ENCODE measurements around the gene KRTAP3-3. TPM values are rescaled to one million over a fixed set of nuclear protein-coding genes. Genes with fewer than 3 reads are reported as not detected.
A peak's percentile ranks its signal among the peaks of the same experiment; 100 is the strongest.
"Not testable (repeated sequence)": the region's sequence is repeated elsewhere in the genome, so short reads cannot be mapped to it uniquely, and the experiment has no call there.

Gene KRTAP3-3
- not detected for total RNA-seq

DNA sequence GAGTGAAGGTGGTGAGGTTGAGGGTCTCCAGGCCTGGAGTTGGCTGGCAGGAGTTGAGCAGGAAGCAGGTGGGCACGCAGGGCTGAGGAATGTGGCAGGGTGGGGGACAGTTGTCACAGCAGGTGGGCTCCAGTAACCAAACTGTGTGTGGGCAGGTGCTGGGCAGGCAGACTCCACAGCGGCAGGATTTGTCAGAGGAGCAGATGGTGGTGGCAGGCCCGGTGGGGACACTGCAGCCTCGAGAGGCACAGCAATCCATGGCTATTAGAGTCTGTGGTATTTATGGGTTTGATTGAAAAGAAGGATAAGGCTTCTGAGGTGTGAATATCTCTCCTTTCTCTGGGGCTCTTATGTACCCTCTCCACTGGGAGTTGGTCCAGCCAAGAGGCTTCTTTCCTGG, at the start of gene KRTAP3-3:
Gene KRTAP3-3 (minus strand): TSS at position 326 of the 400 bp plus-strand sequence. CDS start 67 bp downstream, at position 259.
- H3K27ac Mint-ChIP-seq: no peak within 1 kb of the TSS

GRCh38 chr17:41042953-41043352, 49.0 kb upstream of the KRTAP3-3 start:
- DNase-seq (ENCODE audit: low spot score in 2 of 2) (no peak), ATAC-seq (no peak)
- Mint-ChIP-seq H3K27ac (no peak overlapping the region), H3K36me3 (no peaks in the 10 kb centered on the region), H3K9me3 (peaks cover 4 to 10% of the 10 kb centered on the region in 2 donors)

More for the DNA sequence above, at the start of gene KRTAP3-3:
- DNase-seq (ENCODE audit: low spot score in 2 of 2) (no peak), ATAC-seq (no peak)
- Mint-ChIP-seq H3K9me3 (no peaks in the 10 kb centered on the region), H3K36me3 (peaks cover 0 to 5% of the 10 kb centered on the region in 2 donors)

DNA sequence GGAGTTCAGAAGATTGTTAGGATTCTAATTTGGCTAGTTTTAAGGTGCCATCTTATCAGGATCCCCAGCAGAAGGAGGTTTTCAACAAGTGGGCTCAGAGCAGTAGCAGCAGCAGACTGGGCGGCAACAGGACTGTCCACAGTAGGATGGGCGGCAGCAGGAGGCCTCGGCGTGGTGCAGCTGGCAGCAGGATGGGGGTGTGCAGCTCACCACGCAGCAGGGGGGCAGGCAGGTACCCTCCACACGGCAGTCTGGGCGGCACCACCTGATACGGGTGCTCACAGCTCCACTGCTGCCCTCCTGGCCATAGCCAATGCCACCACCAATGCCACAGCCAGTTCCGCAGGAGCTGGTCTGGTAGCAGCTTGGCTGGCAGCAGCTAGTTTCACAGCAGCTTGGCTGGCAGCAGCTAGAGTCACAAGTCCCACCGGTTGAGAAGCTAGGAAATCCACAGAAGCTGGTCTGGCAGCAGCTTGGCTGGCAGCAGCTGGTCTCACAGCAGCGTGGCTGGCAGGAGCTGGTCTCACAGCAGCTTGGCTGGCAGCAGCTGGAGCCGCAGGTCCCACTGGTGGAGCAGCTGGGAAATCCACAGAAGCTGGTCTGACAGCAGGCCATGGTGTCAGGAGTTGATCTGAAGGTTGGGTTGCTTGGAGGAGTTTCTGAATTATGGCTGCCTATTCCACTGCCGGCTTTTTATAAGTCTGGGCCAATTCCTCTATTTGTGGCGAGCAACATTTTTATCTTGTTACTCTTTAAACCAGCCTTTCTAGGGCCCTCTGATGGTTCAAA, 47.0 kb upstream of the KRTAP3-3 start, which contains the start of gene KRTAP1-1:
Gene KRTAP1-1 (minus strand): TSS at position 668 of the 789 bp plus-strand sequence. CDS start 53 bp downstream, at position 615.
- not testable (repeated sequence) for H3K27ac Mint-ChIP-seq; ATAC-seq; H3K36me3 Mint-ChIP-seq; DNase-seq (ENCODE audit: low spot score in 2 of 2)
- H3K9me3 Mint-ChIP-seq: peaks cover 4 to 10% of the 10 kb centered on the region in 2 donors

GRCh38 chr17:41037853-41038350, 43.9 kb upstream of the KRTAP3-3 start:
- Mint-ChIP-seq H3K36me3 (no peaks in the 10 kb centered on the region), H3K27ac (no peak overlapping the region), H3K9me3 (no peaks in the 10 kb centered on the region)
- ATAC-seq (no peak), DNase-seq (ENCODE audit: low spot score in 2 of 2) (no peak)

DNA sequence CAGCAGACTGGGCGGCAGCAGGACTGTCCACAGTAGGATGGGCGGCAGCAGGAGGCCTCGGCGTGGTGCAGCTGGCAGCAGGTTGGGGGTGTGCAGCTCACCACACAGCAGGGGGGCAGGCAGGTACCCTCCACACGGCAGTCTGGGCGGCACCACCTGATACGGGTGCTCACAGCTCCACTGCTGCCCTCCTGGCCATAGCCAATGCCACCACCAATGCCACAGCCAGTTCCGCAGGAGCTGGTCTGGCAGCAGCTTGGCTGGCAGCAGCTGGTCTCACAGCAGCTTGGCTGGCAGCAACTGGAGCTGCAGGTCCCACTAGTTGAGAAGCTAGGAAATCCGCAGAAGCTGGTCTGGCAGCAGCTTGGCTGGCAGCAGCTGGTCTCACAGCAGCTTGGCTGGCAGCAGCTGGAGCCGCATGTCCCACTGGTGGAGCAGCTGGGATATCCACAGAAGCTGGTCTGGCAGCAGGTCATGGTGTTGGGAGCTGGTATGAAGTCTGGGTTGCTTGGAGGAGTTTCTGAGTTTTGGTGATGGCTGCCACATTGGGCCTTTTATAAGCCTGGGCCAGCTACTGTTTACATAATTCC, 40.5 kb upstream of the KRTAP3-3 start, which contains the start of gene KRTAP1-3:
Gene KRTAP1-3 (minus strand): TSS at position 529 of the 590 bp plus-strand sequence. CDS start 53 bp downstream, at position 476.
- not testable (repeated sequence) for H3K36me3 Mint-ChIP-seq; DNase-seq (ENCODE audit: low spot score in 2 of 2); ATAC-seq

GRCh38 chr17:41029633-41030245, 35.8 kb upstream of the KRTAP3-3 start, which contains the start of gene KRTAP1-4:
Gene KRTAP1-4 (minus strand): TSS chr17:41030195. CDS start chr17:41030078, 117 bp downstream.
- Mint-ChIP-seq H3K36me3 (no peaks in the 10 kb centered on the region), H3K9me3 (no peaks in the 10 kb centered on the region), H3K27ac (no peak within 1 kb of the TSS)
- DNase-seq (ENCODE audit: low spot score in 2 of 2) (no peak), ATAC-seq (no peak)

More for the DNA sequence above, 40.5 kb upstream of the KRTAP3-3 start, which contains the start of gene KRTAP1-3:
- H3K9me3 Mint-ChIP-seq: not testable (repeated sequence)
- H3K27ac Mint-ChIP-seq: peak within 1 kb of the TSS in 1 of 2 donors; percentile 14

- no peaks in the 10 kb centered on the region for H3K36me3 Mint-ChIP-seq
- no peaks in the 10 kb centered on the region for H3K9me3 Mint-ChIP-seq
- DNase-seq (ENCODE audit: low spot score in 2 of 2): no peak
- no peak for ATAC-seq
- H3K27ac Mint-ChIP-seq: no peak within 1 kb of the TSS
Measured at GRCh38 chr17:41026715-41027471, 32.9 kb upstream of the KRTAP3-3 start, which contains the start of gene KRTAP1-5. Gene KRTAP1-5 (minus strand): TSS chr17:41027208. CDS start chr17:41027155, 53 bp downstream.

- ATAC-seq (no peak), DNase-seq (ENCODE audit: low spot score in 2 of 2) (no peak)
- Mint-ChIP-seq H3K9me3 (no peaks in the 10 kb centered on the region), H3K27ac (no peak overlapping the region), H3K36me3 (no peaks in the 10 kb centered on the region)
Measured at GRCh38 chr17:41024697-41025096, 30.7 kb upstream of the KRTAP3-3 start.

GRCh38 chr17:41020336-41020735, 26.4 kb upstream of the KRTAP3-3 start:
- H3K36me3 Mint-ChIP-seq: no peaks in the 10 kb centered on the region
- H3K9me3 Mint-ChIP-seq: no peaks in the 10 kb centered on the region
- ATAC-seq (no peak), DNase-seq (ENCODE audit: low spot score in 2 of 2) (no peak)
- no peak overlapping the region for H3K27ac Mint-ChIP-seq

DNA sequence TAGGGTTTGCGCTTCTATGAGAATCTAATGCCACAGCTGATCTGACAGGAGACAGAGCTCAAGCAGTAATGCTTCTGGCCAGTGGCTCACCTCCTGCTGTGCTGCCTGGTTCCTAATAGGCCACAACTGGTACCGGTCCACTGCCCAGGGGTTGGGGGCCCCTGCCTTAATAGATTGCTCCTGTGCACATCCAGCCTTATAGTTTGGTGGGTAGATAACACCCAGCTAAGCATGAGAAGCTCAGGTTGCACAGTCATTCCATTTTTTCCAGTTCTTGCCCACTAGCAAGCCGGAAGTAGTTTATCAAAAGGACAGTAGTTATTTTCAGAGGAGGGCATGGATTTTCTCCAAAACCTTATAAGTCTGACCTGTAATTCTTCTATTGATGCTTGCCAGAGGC, 25.5 kb upstream of the KRTAP3-3 start:
- H3K36me3 Mint-ChIP-seq: no peaks in the 10 kb centered on the region

GRCh38 chr17:41018541-41018940, 24.6 kb upstream of the KRTAP3-3 start:
- no peak for DNase-seq (ENCODE audit: low spot score in 2 of 2)
- no peaks in the 10 kb centered on the region for H3K36me3 Mint-ChIP-seq
- ATAC-seq: no peak
- no peak overlapping the region for H3K27ac Mint-ChIP-seq
- no peaks in the 10 kb centered on the region for H3K9me3 Mint-ChIP-seq

More for the DNA sequence above, 25.5 kb upstream of the KRTAP3-3 start:
- Mint-ChIP-seq H3K9me3 (no peaks in the 10 kb centered on the region), H3K27ac (no peak overlapping the region)
- ATAC-seq (no peak), DNase-seq (ENCODE audit: low spot score in 2 of 2) (no peak)

- ATAC-seq (no peak), DNase-seq (ENCODE audit: low spot score in 2 of 2) (no peak)
- Mint-ChIP-seq H3K27ac (no peak overlapping the region), H3K9me3 (no peaks in the 10 kb centered on the region), H3K36me3 (no peaks in the 10 kb centered on the region)
Measured at GRCh38 chr17:41016578-41017215, 22.7 kb upstream of the KRTAP3-3 start.

DNA sequence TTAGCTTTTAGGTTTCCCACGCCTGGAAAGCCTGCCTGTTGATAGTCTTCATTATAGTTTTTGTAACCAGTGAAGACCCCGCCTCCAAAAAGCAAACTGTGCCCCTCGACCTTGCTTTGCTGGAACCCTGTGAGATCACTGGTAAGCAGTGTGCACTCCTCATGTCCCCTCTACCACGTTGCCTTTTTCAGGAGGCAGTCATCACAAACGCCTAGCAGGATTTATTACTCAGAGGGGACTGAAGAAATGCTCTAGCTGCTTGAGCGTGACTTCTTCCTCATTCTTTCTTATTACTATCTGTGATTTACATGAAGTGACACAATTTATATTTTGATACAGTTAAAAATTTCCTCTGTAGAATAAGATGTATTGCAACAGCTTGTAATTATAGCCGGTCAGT, 21.5 kb upstream of the KRTAP3-3 start:
- Mint-ChIP-seq H3K9me3 (no peaks in the 10 kb centered on the region), H3K36me3 (no peaks in the 10 kb centered on the region), H3K27ac (no peak overlapping the region)
- ATAC-seq (no peak), DNase-seq (ENCODE audit: low spot score in 2 of 2) (no peak)

GRCh38 chr17:41013606-41014005, 19.6 kb upstream of the KRTAP3-3 start:
- no peak for ATAC-seq
- Mint-ChIP-seq H3K9me3 (no peaks in the 10 kb centered on the region), H3K27ac (no peak overlapping the region), H3K36me3 (no peaks in the 10 kb centered on the region)
- no peak for DNase-seq (ENCODE audit: low spot score in 2 of 2)

DNA sequence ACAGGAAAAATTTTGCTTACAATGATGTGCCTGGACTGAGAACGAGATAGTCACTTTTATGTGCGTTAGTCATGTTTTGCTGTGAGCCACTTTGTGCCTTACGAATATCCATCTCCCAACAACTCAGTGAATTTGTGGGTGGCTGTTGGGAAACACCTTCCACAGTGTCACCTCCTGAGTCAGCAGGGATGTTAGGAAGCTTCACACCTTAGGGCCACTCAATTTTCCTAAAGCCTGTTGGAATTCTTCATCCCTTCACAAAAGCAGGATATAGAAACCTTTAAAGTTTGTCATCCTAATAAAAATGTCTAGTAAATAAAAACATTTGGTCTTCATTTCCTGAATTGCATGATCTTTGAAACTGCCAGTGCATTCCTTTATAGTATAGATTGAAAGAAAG, 19.2 kb upstream of the KRTAP3-3 start:
- no peaks in the 10 kb centered on the region for H3K9me3 Mint-ChIP-seq
- DNase-seq (ENCODE audit: low spot score in 2 of 2): no peak
- no peak for ATAC-seq
- H3K27ac Mint-ChIP-seq: no peak overlapping the region
- no peaks in the 10 kb centered on the region for H3K36me3 Mint-ChIP-seq

All from activated naive CD4-positive, alpha-beta T cell treated with anti-CD3 and anti-CD28 coated beads, Interleukin-2, amount 50 U/mL, for 72 hours (primary cell).